ENCODE data around the gene TUNAR.

The TUNAR gene

DNA sequence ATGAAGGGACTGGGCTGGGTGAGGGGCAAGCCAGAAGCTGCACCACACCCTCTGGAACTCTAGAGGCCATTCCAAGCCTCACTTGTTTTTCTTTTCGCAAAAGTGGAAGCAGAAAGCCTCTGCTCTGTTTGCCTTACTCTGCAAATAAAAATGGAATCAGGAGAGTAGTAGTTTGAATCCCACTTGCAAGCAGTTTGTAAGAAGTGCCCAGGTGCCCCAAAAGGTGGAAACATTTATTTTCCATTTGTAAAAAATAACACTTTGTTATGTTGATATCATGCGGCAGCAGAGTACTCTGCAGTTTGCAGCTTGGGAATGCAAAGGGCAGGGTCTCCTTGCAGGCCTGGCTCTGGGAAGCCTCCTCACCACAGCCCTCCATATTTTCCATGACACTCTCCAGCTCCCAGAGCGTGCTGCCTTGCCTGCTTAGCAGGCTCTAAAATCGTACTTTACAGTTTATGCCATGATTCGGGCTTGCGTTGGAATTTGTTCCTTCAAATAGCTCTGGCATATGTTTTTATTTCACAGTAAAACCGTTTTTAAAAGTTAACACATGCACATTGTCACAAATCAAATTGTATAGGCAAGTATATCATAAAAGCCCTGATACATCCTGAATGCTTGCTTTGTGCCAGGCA, 20.0 kb downstream of the TUNAR start:
- Histone ChIP-seq H3K9me3 (ENCODE audit: control insufficient read depth, low read length) (no peaks in the 10 kb centered on the region), H3K36me3 (ENCODE audit: control insufficient read depth, insufficient read depth, low read length) (no peaks in the 10 kb centered on the region), H3K9ac (ENCODE audit: low read length) (no peak overlapping the region), H3K27me3 (ENCODE audit: control insufficient read depth, insufficient read depth, low read length) (peaks cover 3% of the 10 kb centered on the region), H3K4me1 (ENCODE audit: control insufficient read depth, insufficient read depth, low read length) (no peaks in the 10 kb centered on the region), H3K4me3 (ENCODE audit: low read length) (no peak overlapping the region)

DNA sequence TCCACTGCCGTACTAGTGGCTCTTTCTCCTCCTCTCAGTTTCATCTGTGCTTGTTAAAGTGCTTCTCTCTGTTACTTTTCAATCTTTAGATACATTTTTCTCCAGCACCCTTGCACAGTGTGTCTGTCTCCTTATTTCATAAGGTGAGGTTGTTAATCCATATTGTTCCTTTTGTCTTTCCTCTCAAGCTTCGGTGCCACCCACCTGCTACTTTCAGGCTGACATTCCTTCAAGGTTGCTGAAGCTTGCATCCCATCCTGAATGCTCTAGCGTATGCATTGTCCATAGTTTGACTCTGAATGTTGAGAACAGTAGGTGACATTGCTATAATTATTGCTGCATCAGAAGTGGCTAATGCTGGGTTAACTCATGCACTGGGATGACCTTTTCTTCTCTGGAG, 20.6 kb downstream of the TUNAR start:
- Histone ChIP-seq H3K4me3 (ENCODE audit: low read length) (no peak overlapping the region), H3K27me3 (ENCODE audit: control insufficient read depth, insufficient read depth, low read length) (peaks cover 3% of the 10 kb centered on the region), H3K36me3 (ENCODE audit: control insufficient read depth, insufficient read depth, low read length) (no peaks in the 10 kb centered on the region), H3K9ac (ENCODE audit: low read length) (no peak overlapping the region), H3K9me3 (ENCODE audit: control insufficient read depth, low read length) (no peaks in the 10 kb centered on the region), H3K4me1 (ENCODE audit: control insufficient read depth, insufficient read depth, low read length) (no peaks in the 10 kb centered on the region)

DNA sequence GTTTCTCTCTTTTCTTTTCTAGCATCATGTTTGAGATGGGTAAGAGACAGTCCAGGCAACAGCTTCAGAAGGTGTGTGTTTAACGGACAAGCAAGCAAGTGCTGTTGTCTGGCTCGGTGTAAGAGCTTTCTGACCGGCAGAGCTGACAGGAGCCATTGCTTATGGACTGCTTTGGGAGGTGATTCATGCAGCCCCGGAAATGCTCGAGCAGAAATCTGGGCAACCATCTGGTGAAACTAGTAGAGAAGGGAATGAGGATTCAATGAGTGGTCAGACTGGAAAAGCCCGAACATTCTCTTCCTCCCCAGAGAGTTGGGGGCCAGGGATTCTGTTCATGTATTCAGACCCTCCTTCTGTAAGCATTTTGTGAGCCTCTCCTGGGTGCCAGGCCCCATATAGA, 24.4 kb downstream of the TUNAR start:
- Histone ChIP-seq H3K4me1 (ENCODE audit: control insufficient read depth, insufficient read depth, low read length) (no peaks in the 10 kb centered on the region), H3K27me3 (ENCODE audit: control insufficient read depth, insufficient read depth, low read length) (peaks cover under 1% of the 10 kb centered on the region), H3K9me3 (ENCODE audit: control insufficient read depth, low read length) (no peaks in the 10 kb centered on the region), H3K36me3 (ENCODE audit: control insufficient read depth, insufficient read depth, low read length) (no peaks in the 10 kb centered on the region), H3K4me3 (ENCODE audit: low read length) (no peak overlapping the region), H3K9ac (ENCODE audit: low read length) (no peak overlapping the region)

DNA sequence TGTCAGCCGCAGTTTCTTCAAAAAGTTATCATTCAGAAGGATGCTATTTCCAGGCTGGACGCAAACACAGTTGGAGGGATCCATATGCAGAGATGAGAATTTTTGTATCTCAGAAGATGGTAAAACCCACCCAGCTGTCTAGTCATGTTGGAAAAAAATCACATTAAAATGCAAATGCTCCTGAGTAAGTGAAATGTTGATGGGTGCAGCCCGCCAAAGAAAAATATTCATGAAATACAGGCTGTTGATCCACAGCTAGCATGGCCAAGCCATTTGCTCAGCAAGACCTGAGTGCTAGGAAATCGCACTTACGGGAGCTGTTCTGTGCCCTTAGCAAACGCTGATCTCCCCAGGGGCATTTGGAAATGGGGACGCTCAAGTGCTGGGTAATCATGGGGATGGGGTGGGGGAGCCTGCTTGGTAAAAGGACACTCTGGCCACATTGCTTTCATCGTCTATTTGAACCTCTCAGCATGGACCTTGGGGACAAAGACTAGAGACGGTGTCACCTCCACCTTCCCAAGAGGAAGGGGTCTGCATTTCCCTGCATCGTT, 25.7 kb downstream of the TUNAR start:
- no peaks in the 10 kb centered on the region for H3K9me3 ChIP-seq (ENCODE audit: control insufficient read depth, low read length)
- H3K4me1 ChIP-seq (ENCODE audit: control insufficient read depth, insufficient read depth, low read length) = no peaks in the 10 kb centered on the region
- no peaks in the 10 kb centered on the region for H3K27me3 ChIP-seq (ENCODE audit: control insufficient read depth, insufficient read depth, low read length)
- no peaks in the 10 kb centered on the region for H3K36me3 ChIP-seq (ENCODE audit: control insufficient read depth, insufficient read depth, low read length)
- no peak overlapping the region for H3K4me3 ChIP-seq (ENCODE audit: low read length)
- no peak overlapping the region for H3K9ac ChIP-seq (ENCODE audit: low read length)

DNA sequence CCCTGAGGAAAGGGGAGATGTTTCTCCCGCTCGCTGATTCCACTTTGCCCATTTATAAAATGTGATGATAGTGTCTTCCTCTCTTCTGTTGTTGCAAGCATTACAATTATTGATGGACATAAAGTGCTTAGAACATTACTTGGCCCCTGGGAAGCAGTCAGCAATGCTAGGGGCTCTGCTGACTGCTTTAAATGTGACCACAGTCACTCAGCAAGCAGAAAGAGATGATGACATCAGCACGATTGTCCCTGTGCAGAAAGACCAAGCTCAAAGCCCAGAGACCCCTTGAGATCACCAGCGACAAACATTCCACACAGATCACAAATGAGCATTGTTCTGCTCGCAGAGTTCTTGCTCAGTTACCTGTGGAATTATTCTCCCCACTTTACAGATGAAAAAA, 26.5 kb downstream of the TUNAR start:
- Histone ChIP-seq H3K4me3 (ENCODE audit: low read length) (no peak overlapping the region), H3K27me3 (ENCODE audit: control insufficient read depth, insufficient read depth, low read length) (no peaks in the 10 kb centered on the region), H3K36me3 (ENCODE audit: control insufficient read depth, insufficient read depth, low read length) (no peaks in the 10 kb centered on the region), H3K9me3 (ENCODE audit: control insufficient read depth, low read length) (no peaks in the 10 kb centered on the region), H3K4me1 (ENCODE audit: control insufficient read depth, insufficient read depth, low read length) (no peaks in the 10 kb centered on the region), H3K9ac (ENCODE audit: low read length) (no peak overlapping the region)

GRCh38 chr14:95903616-95904107, 27.0 kb downstream of the TUNAR start:
- H3K27me3 ChIP-seq (ENCODE audit: control insufficient read depth, insufficient read depth, low read length) = no peaks in the 10 kb centered on the region

GRCh38 chr14:95906591-95906990, 30.0 kb downstream of the TUNAR start:
- no peaks in the 10 kb centered on the region for H3K4me1 ChIP-seq (ENCODE audit: control insufficient read depth, insufficient read depth, low read length)
- no peaks in the 10 kb centered on the region for H3K9me3 ChIP-seq (ENCODE audit: control insufficient read depth, low read length)
- no peak overlapping the region for H3K4me3 ChIP-seq (ENCODE audit: low read length)
- H3K27me3 ChIP-seq (ENCODE audit: control insufficient read depth, insufficient read depth, low read length) = no peaks in the 10 kb centered on the region
- H3K9ac ChIP-seq (ENCODE audit: low read length) = no peak overlapping the region
- no peaks in the 10 kb centered on the region for H3K36me3 ChIP-seq (ENCODE audit: control insufficient read depth, insufficient read depth, low read length)

More at GRCh38 chr14:95903616-95904107, 27.0 kb downstream of the TUNAR start:
- H3K4me1 ChIP-seq (ENCODE audit: control insufficient read depth, insufficient read depth, low read length) = no peaks in the 10 kb centered on the region
- H3K9me3 ChIP-seq (ENCODE audit: control insufficient read depth, low read length) = no peaks in the 10 kb centered on the region
- no peak overlapping the region for H3K9ac ChIP-seq (ENCODE audit: low read length)
- H3K36me3 ChIP-seq (ENCODE audit: control insufficient read depth, insufficient read depth, low read length) = no peaks in the 10 kb centered on the region
- H3K4me3 ChIP-seq (ENCODE audit: low read length) = no peak overlapping the region

DNA sequence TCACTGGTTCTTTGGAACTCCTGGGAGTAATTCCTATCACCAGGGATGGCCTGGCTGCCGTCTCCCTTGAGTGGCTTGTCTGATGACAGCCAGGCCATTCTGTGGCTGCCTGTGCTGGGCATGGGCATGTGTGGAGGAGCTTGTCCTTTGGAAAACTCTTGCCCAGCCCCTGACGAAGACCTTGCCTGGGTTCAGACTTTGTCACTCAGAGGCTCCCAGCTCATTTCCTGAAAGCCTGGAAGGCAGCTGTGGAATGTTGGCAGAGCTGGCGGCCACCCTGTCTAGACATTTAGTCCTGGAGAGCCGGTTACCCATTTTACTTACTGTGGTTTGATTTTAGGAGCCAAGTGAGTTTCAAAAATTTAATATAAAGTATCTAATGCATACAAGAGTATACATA, 34.0 kb downstream of the TUNAR start:
- no peaks in the 10 kb centered on the region for H3K36me3 ChIP-seq (ENCODE audit: control insufficient read depth, insufficient read depth, low read length)
- no peaks in the 10 kb centered on the region for H3K27me3 ChIP-seq (ENCODE audit: control insufficient read depth, insufficient read depth, low read length)

GRCh38 chr14:95911456-95911855, 34.8 kb downstream of the TUNAR start:
- H3K4me1 ChIP-seq (ENCODE audit: control insufficient read depth, insufficient read depth, low read length) = no peaks in the 10 kb centered on the region
- H3K36me3 ChIP-seq (ENCODE audit: control insufficient read depth, insufficient read depth, low read length) = no peaks in the 10 kb centered on the region
- H3K4me3 ChIP-seq (ENCODE audit: low read length) = no peak overlapping the region
- H3K27me3 ChIP-seq (ENCODE audit: control insufficient read depth, insufficient read depth, low read length) = no peaks in the 10 kb centered on the region
- no peaks in the 10 kb centered on the region for H3K9me3 ChIP-seq (ENCODE audit: control insufficient read depth, low read length)
- H3K9ac ChIP-seq (ENCODE audit: low read length) = no peak overlapping the region

More for the DNA sequence above, 34.0 kb downstream of the TUNAR start:
- H3K9me3 ChIP-seq (ENCODE audit: control insufficient read depth, low read length) = no peaks in the 10 kb centered on the region
- H3K4me3 ChIP-seq (ENCODE audit: low read length) = no peak overlapping the region
- H3K9ac ChIP-seq (ENCODE audit: low read length) = no peak overlapping the region
- H3K4me1 ChIP-seq (ENCODE audit: control insufficient read depth, insufficient read depth, low read length) = no peaks in the 10 kb centered on the region

DNA sequence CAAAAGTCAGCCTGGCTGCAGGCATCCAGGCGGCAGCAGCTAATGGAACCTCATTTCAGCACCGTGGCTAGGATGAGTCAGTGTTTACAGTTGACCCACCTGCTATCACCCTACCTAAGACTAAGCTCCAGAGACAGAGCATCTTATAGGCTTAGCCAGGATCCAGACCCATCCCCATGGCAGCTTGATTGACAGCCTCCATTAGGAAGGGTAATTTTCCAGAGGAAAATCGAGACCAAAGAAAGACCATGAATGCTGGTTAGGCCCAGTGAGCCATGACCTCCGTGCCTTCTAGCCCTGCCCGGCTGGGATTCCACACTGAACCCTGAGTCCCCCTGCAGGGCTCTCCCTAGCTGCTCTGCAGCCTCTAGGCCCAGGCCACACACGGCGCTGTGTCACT, 38.7 kb downstream of the TUNAR start:
- H3K9ac ChIP-seq (ENCODE audit: low read length) = no peak overlapping the region
- no peaks in the 10 kb centered on the region for H3K9me3 ChIP-seq (ENCODE audit: control insufficient read depth, low read length)
- H3K36me3 ChIP-seq (ENCODE audit: control insufficient read depth, insufficient read depth, low read length) = no peaks in the 10 kb centered on the region
- no peaks in the 10 kb centered on the region for H3K4me1 ChIP-seq (ENCODE audit: control insufficient read depth, insufficient read depth, low read length)
- H3K4me3 ChIP-seq (ENCODE audit: low read length) = no peak overlapping the region
- no peaks in the 10 kb centered on the region for H3K27me3 ChIP-seq (ENCODE audit: control insufficient read depth, insufficient read depth, low read length)

GRCh38 chr14:95918466-95918865, 41.8 kb downstream of the TUNAR start:
- H3K36me3 ChIP-seq (ENCODE audit: control insufficient read depth, insufficient read depth, low read length) = no peaks in the 10 kb centered on the region
- no peaks in the 10 kb centered on the region for H3K9me3 ChIP-seq (ENCODE audit: control insufficient read depth, low read length)
- no peaks in the 10 kb centered on the region for H3K4me1 ChIP-seq (ENCODE audit: control insufficient read depth, insufficient read depth, low read length)
- H3K4me3 ChIP-seq (ENCODE audit: low read length) = no peak overlapping the region
- no peaks in the 10 kb centered on the region for H3K27me3 ChIP-seq (ENCODE audit: control insufficient read depth, insufficient read depth, low read length)
- no peak overlapping the region for H3K9ac ChIP-seq (ENCODE audit: low read length)

- no peaks in the 10 kb centered on the region for H3K9me3 ChIP-seq (ENCODE audit: control insufficient read depth, low read length)
- H3K4me3 ChIP-seq (ENCODE audit: low read length) = no peak overlapping the region
- no peaks in the 10 kb centered on the region for H3K27me3 ChIP-seq (ENCODE audit: control insufficient read depth, insufficient read depth, low read length)
- H3K36me3 ChIP-seq (ENCODE audit: control insufficient read depth, insufficient read depth, low read length) = no peaks in the 10 kb centered on the region
- no peaks in the 10 kb centered on the region for H3K4me1 ChIP-seq (ENCODE audit: control insufficient read depth, insufficient read depth, low read length)
- H3K9ac ChIP-seq (ENCODE audit: low read length) = no peak overlapping the region
Observed at GRCh38 chr14:95920769-95921438, 44.3 kb downstream of the TUNAR start.
